Fibroblast of lung (primary cell): ENCODE results near the gene ARHGAP6.

ENCODE experiments used
- CTCF ChIP-seq, 2 donors: IDR thresholded peaks in 1 of 2; conservative IDR thresholded peaks in 1 of 2; 1 replicate in 1 of 2; 2 replicates in 1 of 2; pipeline ENCODE4 v1.5.1; 2011 to 2012; ENCODE audit warnings: low read length in 2 of 2, control low read depth in 1 of 2, inconsistent platforms in 1 of 2, low read depth in 1 of 2, mild to moderate bottlenecking in 1 of 2
- EZH2 ChIP-seq: IDR thresholded peaks from 2 replicates; pipeline ENCODE4 v1.5.1; 2012; ENCODE audit warnings: low read length, control low read depth, mild to moderate bottlenecking; ENCODE audit errors: missing control alignments

GRCh38 chrX:11269996-11270395 lies 395.7 kb downstream of the ARHGAP6 start:
- TF ChIP-seq CTCF (conservative IDR thresholded peaks at IDR 0.05 in 1 of 2, IDR thresholded peaks at IDR 0.05 in 1 of 2; ENCODE audit: low read depth in 1 of 2, low read length in 2 of 2) (no peak), EZH2 (no peak)
